Left lung (tissue), 10 donors: ENCODE data around the gene BPIFB3. TPM values are rescaled to one million over a fixed set of nuclear protein-coding genes. Genes with fewer than 3 reads are reported as not detected.

Experiments
- ATAC-seq: fragments of 200-7000 bp; cut with Tn5 transposase; one replicate; pipeline ENCODE4 v1.9.1; 2020; ENCODE audit warnings: moderate library complexity
- DNase-seq, 4 donors: peaks; one replicate each; pipeline ENCODE4 v3.0.0-alpha.2; 2013 to 2020
- H3K27ac ChIP-seq, 2 donors: fragments of 200-600 bp; sonication (generic) in 1 of 2; one replicate each; pipeline versions ENCODE4 v1.5.0 to v1.8.0; 2020 to 2021
- H3K27me3 ChIP-seq, 2 donors: fragments of 200-600 bp; sonication (generic) in 1 of 2; one replicate each; pipeline versions ENCODE4 v1.5.0 to v1.8.0; 2020 to 2021
- H3K36me3 ChIP-seq, 2 donors: fragments of 200-600 bp; sonication (generic) in 1 of 2; one replicate each; pipeline versions ENCODE4 v1.5.0 to v1.8.0; 2020 to 2021
- H3K4me1 ChIP-seq, 2 donors: fragments of 200-600 bp; one replicate each; pipeline ENCODE4 v1.8.0; 2021
- H3K4me3 ChIP-seq, 2 donors: fragments of 200-600 bp; sonication (generic) in 1 of 2; one replicate each; pipeline versions ENCODE4 v1.5.0 to v1.8.0; 2020 to 2021; ENCODE audit warnings: mild to moderate bottlenecking in 1 of 2
- H3K9me3 ChIP-seq, 2 donors: fragments of 200-600 bp; sonication (generic) in 1 of 2; one replicate each; pipeline versions ENCODE4 v1.5.0 to v1.8.0; 2020 to 2021
- CTCF ChIP-seq, 2 donors: fragments of 200-600 bp; sonication (generic) in 1 of 2; IDR thresholded peaks; one replicate each; pipeline versions ENCODE4 v1.5.0 to v1.8.0; 2021; ENCODE audit warnings: antibody characterized with exemption in 2 of 2
- intact Hi-C, 2 donors: fragments of 100-400 bp; cut with DNase I; formaldehyde crosslinking; loops; one replicate each; pipeline versions ENCODE4 v1.11.2 to v1.14.2; 2022
- polyA plus RNA-seq, 6 donors: library from polyadenylated mRNA; unstranded; fragments of 120-200 nt; gene quantifications; one replicate each; pipeline ENCODE4 v1.2.1, GENCODE V29; 2013; ENCODE audit not compliant: insufficient read length in 6 of 6
- total RNA-seq, 2 donors: library from RNA; stranded (reverse); fragmentation: NEBNext Ultra II Directional; extraction: Animal tissue kit (Norgen Biotek cat#: 25700); gene quantifications; one replicate each; pipeline ENCODE4 v1.2.1, GENCODE V29; 2021
- donor health status: DM: no; HTN: yes; CAD: no.
- donor health status: DM: no; HTN: no; CAD: no.

BPIFB3 gene
- total and polyA plus RNA-seq, 8 donors, result not detected

- DNase-seq (no peak), ATAC-seq (no peak)
- Histone ChIP-seq H3K4me3 (no peak overlapping the region), H3K27ac (no peak overlapping the region), H3K36me3 (no peaks in the 10 kb centered on the region), H3K4me1 (no peaks in the 10 kb centered on the region), H3K9me3 (peaks cover 0 to 5% of the 10 kb centered on the region in 2 donors), H3K27me3 (peaks cover 0 to 10% of the 10 kb centered on the region in 2 donors)
- no peak for TF ChIP-seq CTCF (IDR thresholded peaks at IDR 0.05)
- intact Hi-C loops, result no loop called here
Observed at GRCh38 chr20:33006776-33007375, 46.8 kb upstream of the BPIFB3 start.

- Histone ChIP-seq H3K4me1 (no peaks in the 10 kb centered on the region), H3K27me3 (peaks cover 0 to 17% of the 10 kb centered on the region in 2 donors), H3K27ac (no peak within 1 kb of the TSS), H3K36me3 (no peaks in the 10 kb centered on the region), H3K9me3 (peaks cover 0 to 5% of the 10 kb centered on the region in 2 donors), H3K4me3 (no peak within 1 kb of the TSS)
- ATAC-seq (no peak), DNase-seq (no peak)
- no peak for TF ChIP-seq CTCF (IDR thresholded peaks at IDR 0.05)
- intact Hi-C loops, result no loop called here
Observed at GRCh38 chr20:33007376-33008335, 46.0 kb upstream of the BPIFB3 start, which contains the start of gene BPIFB2. BPIFB2 (plus strand) TSS chr20:33007704; CDS start chr20:33008575, 871 bp downstream.

- DNase-seq (no peak), ATAC-seq (no peak)
- H3K36me3 ChIP-seq, result no peaks in the 10 kb centered on the region
- H3K27me3 ChIP-seq, result peaks cover 0 to 27% of the 10 kb centered on the region in 2 donors
- H3K9me3 ChIP-seq, result peaks cover 0 to 5% of the 10 kb centered on the region in 2 donors
- no peaks in the 10 kb centered on the region for H3K4me1 ChIP-seq
- TF ChIP-seq CTCF (IDR thresholded peaks at IDR 0.05), result no peak
- H3K27ac ChIP-seq, result no peak overlapping the region
- H3K4me3 ChIP-seq, result no peak overlapping the region
- intact Hi-C loops, result no loop called here
Observed at GRCh38 chr20:33008336-33009213, 45.1 kb upstream of the BPIFB3 start.

GRCh38 chr20:33009214-33010132, 44.2 kb upstream of the BPIFB3 start:
- intact Hi-C loops, result no loop called here
- no peak for TF ChIP-seq CTCF (IDR thresholded peaks at IDR 0.05)
- peaks cover 0 to 5% of the 10 kb centered on the region in 2 donors for H3K9me3 ChIP-seq
- H3K4me3 ChIP-seq, result no peak overlapping the region
- no peak for ATAC-seq
- DNase-seq, result no peak
- no peaks in the 10 kb centered on the region for H3K36me3 ChIP-seq
- peaks cover 0 to 35% of the 10 kb centered on the region in 2 donors for H3K27me3 ChIP-seq
- no peaks in the 10 kb centered on the region for H3K4me1 ChIP-seq
- no peak overlapping the region for H3K27ac ChIP-seq
